Myocyte (in vitro differentiated cells): ENCODE results near the gene ALS2CL. TPM values are rescaled to one million over a fixed set of nuclear protein-coding genes. Genes with fewer than 3 reads are reported as not detected.
A peak's percentile ranks its signal among the peaks of the same experiment; 100 is the strongest.
"Not testable (repeated sequence)": the region's sequence is repeated elsewhere in the genome, so short reads cannot be mapped to it uniquely, and the experiment has no call there.

ENCODE experiments used
- DNase-seq: peaks from one replicate; pipeline ENCODE4 v3.0.0-alpha.2; 2012; ENCODE audit warnings: low read depth
- polyA plus RNA-seq: library from polyadenylated mRNA; unstranded; fragments of >200 nt; gene quantifications from one replicate; pipeline ENCODE4 v1.2.1, GENCODE V29; 2012; ENCODE audit warnings: missing spikeins
- total RNA-seq: library from RNA; depleted of rRNA; stranded (reverse); fragments of >200 nt; gene quantifications from 2 replicates; pipeline ENCODE4 v1.2.3, GENCODE V29; 2014

The ALS2CL gene, protein sequence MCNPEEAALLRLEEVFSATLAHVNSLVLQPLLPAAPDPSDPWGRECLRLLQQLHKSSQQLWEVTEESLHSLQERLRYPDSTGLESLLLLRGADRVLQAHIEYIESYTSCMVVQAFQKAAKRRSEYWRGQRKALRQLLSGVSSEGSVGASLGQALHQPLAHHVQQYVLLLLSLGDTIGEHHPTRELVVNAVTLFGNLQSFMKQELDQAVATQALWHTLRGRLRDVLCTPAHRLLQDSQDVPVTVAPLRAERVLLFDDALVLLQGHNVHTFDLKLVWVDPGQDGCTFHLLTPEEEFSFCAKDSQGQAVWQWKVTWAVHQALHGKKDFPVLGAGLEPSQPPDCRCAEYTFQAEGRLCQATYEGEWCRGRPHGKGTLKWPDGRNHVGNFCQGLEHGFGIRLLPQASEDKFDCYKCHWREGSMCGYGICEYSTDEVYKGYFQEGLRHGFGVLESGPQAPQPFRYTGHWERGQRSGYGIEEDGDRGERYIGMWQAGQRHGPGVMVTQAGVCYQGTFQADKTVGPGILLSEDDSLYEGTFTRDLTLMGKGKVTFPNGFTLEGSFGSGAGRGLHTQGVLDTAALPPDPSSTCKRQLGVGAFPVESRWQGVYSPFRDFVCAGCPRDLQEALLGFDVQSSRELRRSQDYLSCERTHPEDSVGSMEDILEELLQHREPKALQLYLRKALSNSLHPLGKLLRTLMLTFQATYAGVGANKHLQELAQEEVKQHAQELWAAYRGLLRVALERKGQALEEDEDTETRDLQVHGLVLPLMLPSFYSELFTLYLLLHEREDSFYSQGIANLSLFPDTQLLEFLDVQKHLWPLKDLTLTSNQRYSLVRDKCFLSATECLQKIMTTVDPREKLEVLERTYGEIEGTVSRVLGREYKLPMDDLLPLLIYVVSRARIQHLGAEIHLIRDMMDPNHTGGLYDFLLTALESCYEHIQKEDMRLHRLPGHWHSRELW
- total RNA-seq, result 15.0 and 19.6 TPM in 2 replicates
- 6.9 TPM for polyA plus RNA-seq

DNA sequence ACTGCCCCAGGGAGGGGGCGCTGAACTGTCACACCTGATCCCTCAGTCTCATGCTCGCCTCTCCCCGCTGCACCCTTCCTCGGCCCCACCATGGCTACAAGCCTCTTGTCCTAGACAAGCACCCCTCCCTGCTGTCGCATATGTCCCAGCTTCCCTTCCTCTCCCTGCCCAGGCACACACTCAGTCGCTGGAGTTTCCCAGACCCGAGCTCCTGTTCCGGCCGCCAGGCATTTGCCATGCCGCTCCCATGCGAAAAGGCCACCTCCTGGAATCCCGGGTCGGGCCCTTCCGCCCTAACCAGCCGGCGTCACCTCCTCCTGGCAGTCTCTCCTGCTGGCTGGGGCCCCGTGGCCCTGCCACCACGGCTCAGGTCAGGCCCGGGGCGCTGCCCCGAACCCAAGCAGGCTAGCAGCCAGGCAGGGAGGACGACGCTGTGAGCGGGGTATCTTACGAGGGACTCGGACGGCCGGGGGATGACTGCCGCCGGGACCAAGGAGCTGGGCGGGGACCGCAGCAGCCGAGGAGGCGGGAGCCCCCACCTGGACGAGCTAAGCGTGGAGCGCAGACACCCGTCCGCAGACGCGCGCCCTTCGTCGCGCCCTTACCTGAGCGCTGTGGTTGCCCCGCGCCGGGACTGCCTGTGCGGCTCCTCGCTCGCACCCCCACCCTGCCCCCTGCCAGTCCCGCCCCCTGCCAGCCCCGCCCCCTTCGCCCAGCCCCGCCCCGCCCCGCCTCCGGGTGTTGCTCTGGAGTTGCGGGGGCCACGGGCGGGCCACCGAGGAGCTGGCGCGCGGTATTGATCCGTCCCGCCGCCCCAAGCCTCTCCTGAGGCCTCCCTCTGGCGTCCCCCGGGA lies at the start of gene ALS2CL:
ALS2CL (minus strand) TSS at position 642 of the 854 bp plus-strand sequence. CDS start 4,239 bp downstream, outside the sequence.
- peak; percentile 57 for DNase-seq

DNA sequence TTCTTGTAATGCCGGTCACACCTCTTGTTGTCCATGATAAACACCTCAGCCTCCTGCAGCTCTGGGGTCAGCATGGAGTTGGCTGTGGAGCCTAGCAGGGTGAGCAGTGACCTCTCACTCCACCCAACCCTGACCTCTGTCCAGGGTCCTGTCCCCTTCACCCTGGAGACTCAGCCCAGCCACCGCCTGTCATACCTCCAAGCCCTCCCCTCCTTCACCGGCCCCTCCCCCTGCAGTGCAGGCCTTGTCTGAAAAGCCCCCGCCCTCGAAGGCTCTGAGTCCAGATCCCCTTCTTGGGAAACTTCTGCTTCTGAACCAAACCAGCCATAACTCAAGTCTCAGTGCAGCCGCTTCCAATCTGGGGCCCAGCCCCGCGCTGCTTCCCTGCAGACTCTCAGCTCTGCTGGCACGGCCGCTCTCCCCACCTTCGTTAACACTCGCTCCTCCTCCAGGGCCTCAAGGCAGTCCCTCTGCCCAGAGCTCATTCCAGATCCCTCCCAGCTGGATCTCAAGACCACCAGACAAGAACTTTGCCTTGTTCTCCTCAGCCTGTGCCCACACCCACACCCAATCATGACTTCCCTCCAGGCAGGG lies 49.6 kb upstream of the ALS2CL start:
- DNase-seq, result no peak

DNA sequence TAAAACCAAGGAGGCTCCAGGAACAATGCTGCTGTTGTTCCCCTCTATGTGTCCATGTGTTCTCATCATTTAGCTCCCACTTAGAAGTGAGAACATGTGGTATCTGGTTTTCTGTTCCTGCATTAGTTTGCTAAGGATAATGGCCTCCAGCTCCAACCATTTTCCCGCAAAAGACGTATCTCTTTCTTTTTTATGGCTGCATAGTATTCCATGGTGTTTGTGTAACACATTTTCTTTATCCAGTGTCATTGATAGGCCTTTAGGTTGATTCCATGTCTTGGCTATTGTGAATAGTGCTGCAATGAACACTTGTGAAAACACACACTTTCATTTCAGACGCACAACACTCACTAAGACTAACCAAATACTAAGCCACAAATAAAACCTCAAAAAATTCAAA lies 46.1 kb upstream of the ALS2CL start:
- not testable (repeated sequence) for DNase-seq

DNA sequence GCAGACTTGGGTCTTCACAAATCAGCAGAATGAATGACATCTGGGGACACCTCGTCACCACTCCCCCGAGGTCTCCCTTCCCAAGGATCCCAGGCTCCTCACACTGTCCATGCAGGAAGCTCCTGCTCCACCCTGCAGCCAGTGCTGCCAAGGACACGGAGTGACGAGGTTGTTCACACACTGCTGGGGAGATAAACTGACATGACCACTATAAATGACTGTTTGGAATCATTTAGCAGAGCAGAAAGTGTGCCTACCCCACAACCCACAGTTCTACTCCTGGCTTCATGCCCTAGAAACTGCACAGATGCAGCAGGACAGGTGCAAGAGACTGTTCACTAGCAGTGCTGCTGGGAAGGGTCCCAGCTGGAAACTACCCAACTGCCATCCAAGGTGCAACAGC lies 43.9 kb upstream of the ALS2CL start:
- peak; percentile 76 for DNase-seq

DNA sequence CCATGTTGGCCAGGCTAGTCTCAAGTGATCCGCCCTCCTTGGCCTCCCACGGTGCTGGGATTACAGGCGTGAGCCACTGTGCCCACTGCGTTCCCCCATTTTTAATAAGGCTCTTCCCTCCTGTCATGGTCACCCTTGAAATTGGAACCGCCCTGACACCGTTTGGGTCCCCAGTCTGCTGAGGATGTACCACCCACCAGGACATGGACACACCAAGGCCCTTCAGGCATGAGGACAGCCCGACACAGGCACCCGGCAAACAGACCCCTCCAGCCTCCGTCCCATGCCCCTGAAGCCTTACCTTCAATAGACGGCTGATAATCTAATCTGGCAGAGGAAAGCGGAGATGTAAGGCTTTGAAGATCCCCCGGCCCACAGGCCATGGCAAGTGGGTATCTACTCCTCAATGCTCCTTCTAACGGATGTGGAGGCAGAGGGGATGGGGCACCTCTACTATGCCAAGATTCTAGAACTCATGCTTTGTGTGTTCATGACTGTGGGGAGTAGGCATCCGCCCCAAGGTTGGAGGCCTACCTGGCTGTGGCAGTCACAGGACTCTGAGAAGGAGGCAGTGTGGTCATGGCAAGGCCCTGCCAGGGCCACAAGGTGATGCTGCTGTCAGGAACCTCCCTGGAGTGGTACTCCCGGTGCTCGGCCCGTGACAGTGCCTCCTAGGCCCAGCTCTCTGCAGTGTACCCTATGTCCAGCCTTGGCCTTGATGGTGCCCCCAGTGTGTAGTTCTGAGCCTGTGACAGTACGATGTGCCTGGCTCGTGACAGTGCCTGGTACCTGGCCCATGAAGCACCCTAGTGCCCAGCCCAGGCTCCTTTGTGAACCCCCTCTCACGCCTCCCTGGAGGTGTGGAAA lies 42.8 kb upstream of the ALS2CL start:
- no peak for DNase-seq

DNA sequence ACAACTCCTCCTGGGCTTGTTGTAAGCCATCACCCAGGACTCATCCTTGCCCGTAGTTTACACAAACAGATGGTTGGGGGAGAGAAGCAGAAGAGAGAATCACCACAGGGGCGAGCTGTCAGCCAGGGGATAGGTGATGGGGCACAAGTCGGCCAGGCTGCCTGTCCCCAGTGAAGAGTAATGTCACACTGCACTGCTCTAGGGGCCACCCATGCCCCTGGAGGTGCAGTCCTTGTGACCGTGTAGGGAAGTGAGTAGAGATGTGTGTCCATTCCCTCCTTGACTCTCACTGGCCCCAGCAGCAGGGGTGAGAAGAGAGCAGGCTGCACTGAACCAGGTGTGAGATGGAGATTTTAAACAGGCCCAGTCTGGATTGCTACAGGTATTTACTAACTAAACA lies 41.3 kb upstream of the ALS2CL start:
- no peak for DNase-seq

DNA sequence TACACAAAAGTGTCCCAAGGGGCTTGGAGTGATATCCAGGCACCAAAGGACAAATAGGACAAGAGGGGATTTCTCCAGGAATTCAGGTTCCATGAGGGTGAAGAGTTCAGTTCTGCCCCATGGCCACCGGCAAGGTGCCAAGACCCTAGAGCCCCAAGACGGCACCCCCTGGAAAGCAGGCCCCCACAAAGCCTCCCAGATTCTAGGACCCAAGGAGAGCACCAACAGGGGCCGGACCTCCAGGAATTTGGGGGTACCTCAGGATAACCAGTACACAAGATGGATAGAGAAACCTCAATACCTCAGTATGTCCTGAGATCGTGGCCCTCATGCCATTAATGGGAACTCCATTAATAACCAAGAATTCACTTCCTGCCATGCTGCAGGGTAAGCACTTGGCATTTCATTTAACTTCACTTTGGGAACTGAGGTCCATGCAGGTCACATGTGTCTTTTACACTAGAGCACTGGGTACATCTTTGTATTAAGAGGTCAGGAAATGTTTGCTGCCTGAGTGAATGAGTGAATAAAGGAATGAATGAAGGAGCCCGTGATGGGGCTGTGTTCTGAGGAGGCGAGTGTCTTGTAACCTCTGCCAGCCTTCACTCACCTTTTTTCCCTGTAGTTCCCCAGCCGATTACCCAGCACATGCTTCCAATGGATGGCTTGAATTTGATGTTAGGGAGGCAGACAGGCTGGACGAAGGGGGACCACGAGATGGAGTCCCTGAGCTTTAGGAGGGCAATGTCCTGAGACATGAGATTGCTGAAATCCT lies 39.7 kb upstream of the ALS2CL start:
- DNase-seq, result no peak

DNA sequence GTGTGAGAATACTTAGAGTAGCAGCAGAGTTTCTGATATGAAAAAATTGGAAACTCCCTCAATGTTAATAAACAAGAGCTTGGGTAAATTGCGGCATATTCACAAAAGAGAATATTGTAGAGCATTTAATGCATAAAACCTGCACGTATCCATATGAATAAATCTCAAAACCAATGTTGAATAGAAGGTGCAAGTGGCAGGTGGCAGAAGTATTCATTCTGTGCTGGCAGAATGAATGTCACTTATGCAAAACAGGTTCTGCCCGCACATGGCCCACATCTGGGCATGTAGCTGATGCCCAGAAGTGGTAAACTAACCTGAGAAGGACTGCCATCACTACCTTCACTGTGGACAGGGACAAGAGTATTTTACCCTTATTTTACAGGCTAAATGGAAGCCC lies 38.3 kb upstream of the ALS2CL start:
- DNase-seq, result no peak

DNA sequence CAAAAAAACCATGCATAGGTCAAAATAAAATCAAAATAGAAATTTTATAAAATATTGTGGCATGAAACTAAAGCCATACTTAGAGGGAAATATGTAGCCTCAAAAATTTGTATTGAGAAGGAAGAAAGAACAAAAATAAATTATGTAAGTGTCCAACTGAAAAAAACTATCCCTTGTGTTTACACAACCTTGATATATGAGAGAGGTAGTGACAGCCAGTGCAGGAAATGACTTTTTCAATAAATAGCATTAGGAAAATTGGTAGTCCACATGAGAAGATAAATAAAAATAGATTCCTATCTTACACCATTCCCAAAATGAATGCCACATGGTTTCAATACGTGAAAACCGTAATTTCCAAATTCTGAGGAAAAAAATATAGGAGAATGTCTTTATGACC lies 37.3 kb upstream of the ALS2CL start:
- DNase-seq, result no peak

DNA sequence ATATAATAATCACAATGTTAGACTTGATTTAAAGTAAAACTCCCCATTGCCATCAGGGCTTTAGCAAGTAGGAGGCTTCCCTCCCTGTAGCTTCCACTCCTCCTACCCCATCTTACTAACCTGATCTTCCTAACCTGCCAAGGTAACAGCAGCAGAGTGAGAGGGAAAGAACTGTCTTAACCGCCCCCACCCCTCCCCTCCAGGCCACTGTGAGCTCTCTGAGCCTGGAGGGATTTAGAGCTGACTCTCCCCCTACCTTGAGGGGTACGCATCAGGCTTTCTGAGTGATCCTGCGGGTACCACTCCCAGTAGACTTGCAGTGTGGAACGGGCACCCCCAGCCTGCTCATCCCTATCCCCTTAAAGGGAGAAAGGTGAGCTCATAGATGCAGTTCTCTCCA lies 35.6 kb upstream of the ALS2CL start:
- DNase-seq, result no peak

DNA sequence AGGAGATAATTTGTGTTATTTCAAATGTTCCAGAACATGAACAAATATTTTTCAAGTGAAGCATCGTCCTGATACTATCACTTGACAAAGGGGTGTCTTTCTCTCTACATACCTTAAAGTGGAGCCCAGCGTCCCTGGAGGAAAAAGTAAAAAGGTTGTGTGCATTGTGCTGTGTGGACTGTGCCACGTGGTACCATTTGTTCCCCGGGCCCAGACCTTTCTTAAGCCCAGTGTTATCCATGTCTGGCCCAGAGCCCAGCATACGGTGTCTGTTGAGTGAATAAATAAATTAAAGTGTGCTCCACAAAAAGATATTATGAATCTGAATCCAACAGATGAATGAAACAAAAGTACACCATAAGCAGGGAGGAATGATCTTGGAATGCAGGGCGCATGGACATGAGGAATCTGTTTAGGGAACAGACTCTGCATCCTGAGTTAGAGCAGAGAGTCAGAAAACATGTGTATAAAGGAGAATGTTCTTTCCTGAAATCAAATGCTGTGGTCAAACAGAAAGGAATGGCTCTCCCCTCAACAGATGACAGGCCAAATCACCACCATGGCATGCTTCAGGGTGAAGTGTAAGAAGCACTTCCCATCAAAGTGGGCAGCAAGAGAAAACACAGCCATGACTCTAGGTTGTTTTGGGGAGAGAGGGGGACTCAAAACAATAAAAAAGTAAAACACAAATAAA lies 32.3 kb upstream of the ALS2CL start:
- peak; percentile 78 for DNase-seq

DNA sequence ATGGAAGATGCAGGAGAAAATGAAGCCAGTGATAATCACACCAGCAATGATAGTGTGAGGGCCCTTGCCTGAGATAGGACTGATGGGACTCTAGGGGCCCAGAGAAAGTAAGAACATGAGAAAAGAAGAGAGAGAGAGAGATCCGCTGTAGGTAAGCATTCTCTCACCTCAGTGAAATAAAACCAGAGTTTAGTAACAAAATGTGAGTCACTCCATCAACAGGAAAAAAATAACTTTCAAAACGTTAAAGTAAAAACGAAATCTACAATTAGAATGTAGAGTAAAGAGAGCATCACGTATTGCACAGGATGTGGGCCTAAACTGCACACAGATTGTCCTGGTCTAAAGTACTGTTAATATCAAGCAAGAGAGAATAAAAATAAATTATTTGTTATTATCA lies 30.9 kb upstream of the ALS2CL start:
- no peak for DNase-seq

DNA sequence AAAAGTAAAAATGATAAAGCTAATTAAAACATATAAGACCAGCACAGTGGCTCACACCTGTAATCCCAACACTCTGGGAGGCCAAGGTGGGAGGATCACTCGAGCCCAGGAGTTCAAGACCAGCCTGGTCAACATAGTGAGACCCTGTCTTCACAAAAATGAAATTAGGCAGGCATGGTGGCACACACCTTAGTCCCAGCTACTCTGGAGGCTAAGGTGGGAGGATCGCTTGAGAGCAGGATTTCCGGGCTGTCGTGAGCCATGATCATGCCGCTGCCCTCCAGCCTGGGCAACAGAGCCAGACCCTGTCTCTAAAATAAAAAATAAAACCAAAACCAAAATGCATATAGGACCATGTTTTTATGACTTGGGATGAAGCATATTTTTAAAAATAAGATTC lies 29.0 kb upstream of the ALS2CL start:
- DNase-seq, result no peak

DNA sequence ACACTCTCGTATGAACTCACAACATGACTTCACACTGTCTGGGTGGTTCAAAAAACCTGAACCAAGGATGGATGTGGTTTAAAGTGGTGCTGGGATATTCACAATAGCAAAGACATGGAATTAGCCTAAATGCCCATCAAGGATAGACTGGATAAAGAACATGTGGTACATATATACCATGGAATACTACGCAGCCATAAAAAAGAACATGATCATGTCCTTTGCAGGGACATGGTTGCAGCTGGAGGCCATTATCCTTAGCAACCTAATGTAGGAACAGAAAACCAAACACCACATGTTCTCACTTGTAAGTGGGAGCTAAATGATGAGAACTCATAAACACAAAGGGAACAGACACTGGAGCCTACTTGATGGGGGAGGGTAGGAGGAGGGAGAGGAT lies 27.5 kb upstream of the ALS2CL start:
- no peak for DNase-seq

DNA sequence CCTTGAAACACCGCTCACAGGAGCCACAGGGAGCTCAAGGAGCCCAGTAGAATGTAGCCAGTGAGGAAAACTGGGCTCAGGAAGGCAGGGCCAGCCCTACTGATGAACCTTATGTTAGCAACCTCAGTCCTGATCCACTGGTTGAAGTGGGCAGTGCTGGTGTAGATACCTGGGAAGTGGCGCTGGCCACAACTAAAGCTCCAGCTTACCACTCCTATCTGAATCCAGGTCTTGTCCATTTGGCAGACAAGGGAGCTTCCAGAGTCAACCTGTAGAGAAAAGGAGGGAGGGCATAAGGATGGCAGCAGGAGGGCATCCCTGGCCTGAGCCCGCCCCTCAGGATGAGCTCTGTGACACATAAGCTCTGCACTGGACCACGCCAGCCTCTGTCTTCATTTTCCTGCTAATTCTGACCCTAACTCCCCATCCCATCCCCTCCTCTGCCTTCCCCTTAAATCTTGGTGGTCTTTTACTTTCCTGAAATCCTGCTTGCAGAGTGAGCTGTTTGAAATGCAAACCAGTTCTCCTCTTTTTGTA lies 26.3 kb upstream of the ALS2CL start:
- no peak for DNase-seq

DNA sequence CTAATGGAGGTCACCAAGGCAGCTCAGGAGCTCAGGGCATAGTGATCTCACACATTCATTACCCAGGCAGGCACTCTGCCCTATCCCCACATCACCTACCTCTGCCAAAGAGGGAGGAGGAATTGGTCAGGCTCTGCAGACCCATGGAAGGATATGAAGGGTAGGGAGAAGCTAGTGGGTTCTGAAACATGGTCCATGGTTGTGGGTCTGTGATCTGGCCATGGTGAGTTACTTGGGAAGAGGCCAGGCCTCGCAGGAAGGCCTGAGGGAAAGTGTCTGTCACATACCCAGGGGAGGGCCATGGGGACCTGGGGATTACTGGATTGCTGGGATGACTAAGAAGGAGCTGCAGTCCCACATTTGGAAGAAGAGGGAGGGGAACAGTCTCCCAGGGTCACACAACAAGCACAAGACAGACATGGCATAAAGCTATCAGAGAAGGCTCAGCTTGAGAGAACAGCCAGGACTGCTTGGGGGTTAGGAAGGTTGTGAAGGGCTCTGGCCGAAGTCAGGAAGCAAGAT lies 25.6 kb upstream of the ALS2CL start:
- no peak for DNase-seq

DNA sequence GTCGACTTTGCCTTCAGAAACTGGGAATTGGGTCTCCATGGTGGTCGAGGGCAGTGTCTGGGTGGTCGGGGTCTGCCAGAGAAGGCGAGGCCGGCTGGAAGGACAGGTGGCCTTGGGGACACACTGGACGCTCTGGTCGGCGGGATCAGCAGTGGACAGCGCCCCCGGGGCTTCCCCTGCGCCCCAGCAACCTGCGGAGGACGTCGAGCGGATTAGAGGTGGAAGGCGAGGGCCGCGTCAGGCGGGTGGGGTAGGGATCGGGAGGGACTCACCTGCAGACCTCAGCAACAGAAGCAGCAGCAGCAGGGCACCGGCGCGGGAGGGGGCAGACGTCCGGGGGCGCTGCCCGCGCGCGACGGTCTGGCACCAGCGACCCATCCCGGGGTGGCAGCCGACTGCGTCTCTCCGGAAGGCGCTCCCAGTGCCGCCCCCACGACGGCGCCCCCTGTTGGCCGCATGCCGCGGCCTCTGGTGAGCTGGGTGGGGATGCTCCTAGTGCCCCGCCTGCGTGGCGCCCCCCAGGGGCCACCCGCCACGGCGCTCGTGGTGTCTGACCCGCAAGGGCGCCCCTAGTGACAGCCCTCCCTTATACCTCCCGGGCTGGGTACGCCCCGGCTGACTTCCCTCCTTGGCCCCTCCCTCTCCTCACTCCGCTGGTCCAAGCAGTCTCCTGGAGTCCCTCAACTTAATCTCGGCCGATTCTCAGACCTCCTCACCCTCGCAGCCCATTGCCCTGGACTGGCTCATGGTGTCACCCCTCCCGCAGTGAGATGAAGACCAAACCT lies 24.2 kb upstream of the ALS2CL start, which contains the start of gene PRSS50:
PRSS50 (minus strand) TSS at position 423 of the 785 bp plus-strand sequence; CDS start at position 378, 45 bp downstream.
- no peak for DNase-seq
